Ishikawa (cell line): ENCODE results near the gene AADAC.

Experiments
- CEBPB ChIP-seq: IDR thresholded peaks from 2 replicates; pipeline ENCODE4 v1.6.1; 2012
- CREB1 ChIP-seq: IDR thresholded peaks from 2 replicates; pipeline ENCODE4 v1.6.1; 2012; ENCODE audit warnings: low read depth
- EGR1 ChIP-seq: IDR thresholded peaks from 2 replicates; pipeline ENCODE4 v1.6.1; 2012
- EP300 ChIP-seq: IDR thresholded peaks from 2 replicates; pipeline ENCODE4 v1.6.1; 2012; ENCODE audit warnings: borderline replicate concordance
- FOXM1 ChIP-seq: IDR thresholded peaks from 2 replicates; pipeline ENCODE4 v1.6.1; 2012; ENCODE audit warnings: low read depth, borderline replicate concordance
- MAX ChIP-seq: IDR thresholded peaks from 2 replicates; pipeline ENCODE4 v1.6.1; 2012
- NFIC ChIP-seq: IDR thresholded peaks from 2 replicates; pipeline ENCODE4 v1.6.1; 2012
- RAD21 ChIP-seq: IDR thresholded peaks from 2 replicates; pipeline ENCODE4 v1.6.1; 2012; ENCODE audit warnings: low read depth
- REST ChIP-seq: IDR thresholded peaks from 2 replicates; pipeline ENCODE4 v1.6.1; 2012; ENCODE audit warnings: low read depth, mild to moderate bottlenecking
- TAF1 ChIP-seq: IDR thresholded peaks from 2 replicates; pipeline ENCODE4 v1.6.1; 2012; ENCODE audit warnings: low read depth, mild to moderate bottlenecking
- TCF12 ChIP-seq: IDR thresholded peaks from 2 replicates; pipeline ENCODE4 v1.6.1; 2012; ENCODE audit warnings: low read depth
- TEAD4 ChIP-seq: IDR thresholded peaks from 2 replicates; pipeline ENCODE4 v1.6.1; 2012
- USF1 ChIP-seq: IDR thresholded peaks from 2 replicates; pipeline ENCODE4 v1.6.1; 2012
- YY1 ChIP-seq: IDR thresholded peaks from 2 replicates; pipeline ENCODE4 v1.6.1; 2012; ENCODE audit warnings: low read depth
- ZBTB7A ChIP-seq: IDR thresholded peaks from 2 replicates; pipeline ENCODE4 v1.6.1; 2012; ENCODE audit warnings: low read depth

Gene AADAC

GRCh38 chr3:151838574-151839312 lies 24.8 kb downstream of the AADAC start:
- no peak for TF ChIP-seq EP300
- peak; percentile 90 for TF ChIP-seq RAD21

GRCh38 chr3:151839313-151839631 lies 25.4 kb downstream of the AADAC start:
- TF ChIP-seq USF1 (no peak), ZBTB7A (no peak), EP300 (no peak), MAX (no peak), FOXM1 (no peak), CREB1 (no peak), REST (no peak), RAD21 (no peak), CEBPB (no peak), TCF12 (no peak)

- TF ChIP-seq YY1 (no peak), TAF1 (no peak), FOXM1 (no peak), CEBPB (no peak), TEAD4 (no peak), RAD21 (no peak), CREB1 (no peak), EP300 (no peak), REST (no peak), ZBTB7A (no peak), USF1 (no peak), MAX (no peak), NFIC (no peak), EGR1 (no peak), TCF12 (no peak)
Observed at GRCh38 chr3:151841801-151842200, 27.9 kb downstream of the AADAC start.

- TF ChIP-seq REST, result no peak
- no peak for TF ChIP-seq CREB1
- TF ChIP-seq TAF1, result no peak
- TF ChIP-seq EP300, result no peak
- TF ChIP-seq TCF12, result no peak
- no peak for TF ChIP-seq YY1
- no peak for TF ChIP-seq ZBTB7A
- no peak for TF ChIP-seq FOXM1
- TF ChIP-seq MAX, result no peak
- TF ChIP-seq TEAD4, result no peak
Observed at GRCh38 chr3:151843275-151843674, 29.4 kb downstream of the AADAC start.
